ENCODE results near the gene TMEM163.

GRCh38 chr2:134466141-134466540, 252.7 kb downstream of the TMEM163 start:
- TF ChIP-seq, protein P1, sequence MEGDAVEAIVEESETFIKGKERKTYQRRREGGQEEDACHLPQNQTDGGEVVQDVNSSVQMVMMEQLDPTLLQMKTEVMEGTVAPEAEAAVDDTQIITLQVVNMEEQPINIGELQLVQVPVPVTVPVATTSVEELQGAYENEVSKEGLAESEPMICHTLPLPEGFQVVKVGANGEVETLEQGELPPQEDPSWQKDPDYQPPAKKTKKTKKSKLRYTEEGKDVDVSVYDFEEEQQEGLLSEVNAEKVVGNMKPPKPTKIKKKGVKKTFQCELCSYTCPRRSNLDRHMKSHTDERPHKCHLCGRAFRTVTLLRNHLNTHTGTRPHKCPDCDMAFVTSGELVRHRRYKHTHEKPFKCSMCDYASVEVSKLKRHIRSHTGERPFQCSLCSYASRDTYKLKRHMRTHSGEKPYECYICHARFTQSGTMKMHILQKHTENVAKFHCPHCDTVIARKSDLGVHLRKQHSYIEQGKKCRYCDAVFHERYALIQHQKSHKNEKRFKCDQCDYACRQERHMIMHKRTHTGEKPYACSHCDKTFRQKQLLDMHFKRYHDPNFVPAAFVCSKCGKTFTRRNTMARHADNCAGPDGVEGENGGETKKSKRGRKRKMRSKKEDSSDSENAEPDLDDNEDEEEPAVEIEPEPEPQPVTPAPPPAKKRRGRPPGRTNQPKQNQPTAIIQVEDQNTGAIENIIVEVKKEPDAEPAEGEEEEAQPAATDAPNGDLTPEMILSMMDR (IDR thresholded peaks at IDR 0.05; ENCODE audit: insufficient read depth, low read depth, low read length): no peak
- no peak for TF ChIP-seq EZH2 (IDR thresholded peaks at IDR 0.05; ENCODE audit: insufficient read depth, low read length)

Measured in astrocyte (in vitro differentiated cells and primary cell).